Measurements from ENCODE around the gene KIAA0586. TPM values are rescaled to one million over a fixed set of nuclear protein-coding genes. Genes with fewer than 3 reads are reported as not detected.

The KIAA0586 gene
- total and polyA plus RNA-seq, 9 of the 15 experiments (the other 6 are each of a cell fraction or from before 2014, with no cell fraction given): 11.2 to 30.9 (median 22.6) TPM

DNA sequence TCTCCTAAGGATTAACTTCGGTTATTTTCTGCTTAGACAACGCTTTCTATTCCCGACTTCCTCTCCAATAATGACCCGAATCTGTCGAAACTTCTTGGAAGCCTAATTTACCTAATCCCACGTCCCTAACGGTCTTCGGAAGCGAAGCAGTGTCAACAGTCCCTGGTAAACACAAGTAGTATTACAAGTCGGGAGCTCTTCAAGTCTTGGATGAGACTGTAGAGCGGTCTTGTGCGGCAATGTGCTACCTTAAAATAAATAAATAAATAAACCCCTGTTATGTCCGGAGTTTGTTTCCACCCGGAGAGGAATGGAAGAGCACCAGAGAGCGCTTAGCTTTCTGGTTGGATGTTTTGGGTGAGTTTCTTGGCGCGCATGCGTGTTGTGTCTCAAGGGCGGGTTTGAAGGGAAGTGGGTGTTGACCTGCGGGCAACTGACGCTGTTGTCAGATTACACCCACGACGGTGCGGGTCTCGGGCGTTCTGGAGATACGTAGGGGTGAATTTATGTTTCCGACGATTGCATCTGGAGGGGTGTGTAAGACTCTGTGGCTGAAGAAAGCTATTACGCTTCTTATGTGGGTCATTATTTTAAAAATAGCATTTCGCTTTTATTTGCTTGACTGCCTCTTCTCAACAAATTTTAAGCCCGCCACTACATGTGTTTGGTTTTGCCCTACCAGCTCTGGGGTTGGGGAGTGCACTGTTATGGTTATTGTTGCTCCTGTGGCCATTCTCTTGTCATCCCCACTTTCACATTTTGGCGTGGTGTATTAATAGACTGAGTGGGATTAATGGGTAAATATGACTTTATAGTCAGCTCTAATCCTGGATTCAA lies at the start of gene KIAA0586, which contains the start of gene TIMM9 (continued):
- TF ChIP-seq, protein P1, sequence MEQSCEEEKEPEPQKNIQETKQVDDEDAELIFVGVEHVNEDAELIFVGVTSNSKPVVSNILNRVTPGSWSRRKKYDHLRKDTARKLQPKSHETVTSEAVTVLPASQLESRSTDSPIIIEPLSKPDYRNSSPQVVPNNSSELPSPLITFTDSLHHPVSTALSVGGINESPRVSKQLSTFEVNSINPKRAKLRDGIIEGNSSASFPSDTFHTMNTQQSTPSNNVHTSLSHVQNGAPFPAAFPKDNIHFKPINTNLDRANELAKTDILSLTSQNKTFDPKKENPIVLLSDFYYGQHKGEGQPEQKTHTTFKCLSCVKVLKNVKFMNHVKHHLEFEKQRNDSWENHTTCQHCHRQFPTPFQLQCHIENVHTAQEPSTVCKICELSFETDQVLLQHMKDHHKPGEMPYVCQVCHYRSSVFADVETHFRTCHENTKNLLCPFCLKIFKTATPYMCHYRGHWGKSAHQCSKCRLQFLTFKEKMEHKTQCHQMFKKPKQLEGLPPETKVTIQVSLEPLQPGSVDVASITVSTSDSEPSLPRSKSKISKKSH (CRISPR knock-in tag; IDR thresholded peaks at IDR 0.05): no peak
- TF ChIP-seq NFRKB (IDR thresholded peaks at IDR 0.05; ENCODE audit: low read depth) (peak; percentile 52), PHF8 (IDR thresholded peaks at IDR 0.05; ENCODE audit: borderline replicate concordance, low read length) (peak; percentile 44; the same call in 1 of the 2 replicates), PTTG1 (tag; IDR thresholded peaks at IDR 0.05; ENCODE audit: low read depth) (no peak), PML (IDR thresholded peaks at IDR 0.05; ENCODE audit: low read length) (no peak; the same call in none of the 2 replicates), ETV5 (CRISPR knock-in tag; IDR thresholded peaks at IDR 0.05; ENCODE audit: low read depth) (no peak), ZEB2 (IDR thresholded peaks at IDR 0.05) (peak; percentile 100), CXXC5 (CRISPR knock-in tag; IDR thresholded peaks at IDR 0.05) (peak; percentile 90), EP300 (IDR thresholded peaks at IDR 0.05; ENCODE audit: low read length) (peak; percentile 96), ZNF766 (CRISPR knock-in tag; conservative IDR thresholded peaks at IDR 0.05) (0 out of 2 replicates have a peak, but pooled peaks have one; percentile 29), ZZZ3 (IDR thresholded peaks at IDR 0.05) (0 out of 2 replicates have a peak, but pooled peaks have one; percentile 24), GTF2F1 (IDR thresholded peaks at IDR 0.05; ENCODE audit: low read depth, low read length) (peak; percentile 77), ZC3H11A (IDR thresholded peaks at IDR 0.05; ENCODE audit: low read depth, low read length) (peak; percentile 74; the same call in 1 of the 2 replicates), FOXP1 (CRISPR knock-in tag; IDR thresholded peaks at IDR 0.05) (peak; percentile 71; the same call in 1 of the 2 replicates), TAF1 (IDR thresholded peaks at IDR 0.05; ENCODE audit: control insufficient read depth, extremely low read depth, insufficient read depth, low read length, severe bottlenecking) (peak; percentile 88), EGR1 (conservative IDR thresholded peaks at IDR 0.05) (peak; percentile 80), TRIM28 (IDR thresholded peaks at IDR 0.05) (no peak), ESRRA (IDR thresholded peaks at IDR 0.05; ENCODE audit: borderline replicate concordance, low read depth) (peak; percentile 8; the same call in 1 of the 2 replicates)
- TF ChIP-seq, protein P2, sequence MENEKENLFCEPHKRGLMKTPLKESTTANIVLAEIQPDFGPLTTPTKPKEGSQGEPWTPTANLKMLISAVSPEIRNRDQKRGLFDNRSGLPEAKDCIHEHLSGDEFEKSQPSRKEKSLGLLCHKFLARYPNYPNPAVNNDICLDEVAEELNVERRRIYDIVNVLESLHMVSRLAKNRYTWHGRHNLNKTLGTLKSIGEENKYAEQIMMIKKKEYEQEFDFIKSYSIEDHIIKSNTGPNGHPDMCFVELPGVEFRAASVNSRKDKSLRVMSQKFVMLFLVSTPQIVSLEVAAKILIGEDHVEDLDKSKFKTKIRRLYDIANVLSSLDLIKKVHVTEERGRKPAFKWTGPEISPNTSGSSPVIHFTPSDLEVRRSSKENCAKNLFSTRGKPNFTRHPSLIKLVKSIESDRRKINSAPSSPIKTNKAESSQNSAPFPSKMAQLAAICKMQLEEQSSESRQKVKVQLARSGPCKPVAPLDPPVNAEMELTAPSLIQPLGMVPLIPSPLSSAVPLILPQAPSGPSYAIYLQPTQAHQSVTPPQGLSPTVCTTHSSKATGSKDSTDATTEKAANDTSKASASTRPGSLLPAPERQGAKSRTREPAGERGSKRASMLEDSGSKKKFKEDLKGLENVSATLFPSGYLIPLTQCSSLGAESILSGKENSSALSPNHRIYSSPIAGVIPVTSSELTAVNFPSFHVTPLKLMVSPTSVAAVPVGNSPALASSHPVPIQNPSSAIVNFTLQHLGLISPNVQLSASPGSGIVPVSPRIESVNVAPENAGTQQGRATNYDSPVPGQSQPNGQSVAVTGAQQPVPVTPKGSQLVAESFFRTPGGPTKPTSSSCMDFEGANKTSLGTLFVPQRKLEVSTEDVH (IDR thresholded peaks at IDR 0.05; ENCODE audit: low read depth, partially characterized antibody): peak; percentile 61
- TF ChIP-seq, protein P3, sequence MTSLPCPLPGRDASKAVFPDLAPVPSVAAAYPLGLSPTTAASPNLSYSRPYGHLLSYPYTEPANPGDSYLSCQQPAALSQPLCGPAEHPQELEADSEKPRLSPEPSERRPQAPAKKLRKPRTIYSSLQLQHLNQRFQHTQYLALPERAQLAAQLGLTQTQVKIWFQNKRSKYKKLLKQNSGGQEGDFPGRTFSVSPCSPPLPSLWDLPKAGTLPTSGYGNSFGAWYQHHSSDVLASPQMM (CRISPR knock-in tag; IDR thresholded peaks at IDR 0.05): no peak
- TF ChIP-seq, protein P4, sequence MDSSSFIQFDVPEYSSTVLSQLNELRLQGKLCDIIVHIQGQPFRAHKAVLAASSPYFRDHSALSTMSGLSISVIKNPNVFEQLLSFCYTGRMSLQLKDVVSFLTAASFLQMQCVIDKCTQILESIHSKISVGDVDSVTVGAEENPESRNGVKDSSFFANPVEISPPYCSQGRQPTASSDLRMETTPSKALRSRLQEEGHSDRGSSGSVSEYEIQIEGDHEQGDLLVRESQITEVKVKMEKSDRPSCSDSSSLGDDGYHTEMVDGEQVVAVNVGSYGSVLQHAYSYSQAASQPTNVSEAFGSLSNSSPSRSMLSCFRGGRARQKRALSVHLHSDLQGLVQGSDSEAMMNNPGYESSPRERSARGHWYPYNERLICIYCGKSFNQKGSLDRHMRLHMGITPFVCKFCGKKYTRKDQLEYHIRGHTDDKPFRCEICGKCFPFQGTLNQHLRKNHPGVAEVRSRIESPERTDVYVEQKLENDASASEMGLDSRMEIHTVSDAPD (CRISPR knock-in tag; IDR thresholded peaks at IDR 0.05): 0 out of 2 replicates have a peak, but pooled peaks have one; percentile 6
